ENCODE data around the gene CYP26C1. TPM values are rescaled to one million over a fixed set of nuclear protein-coding genes. Genes with fewer than 3 reads are reported as not detected.

Gene CYP26C1
- total and polyA plus RNA-seq, 9 of the 15 experiments (the other 6 are each of a cell fraction or from before 2014, with no cell fraction given) = 0.07 to 0.09 (median 0.07) TPM; not detected in 6

- Histone ChIP-seq H3K79me2 (ENCODE audit: control insufficient read depth, insufficient read depth, low read length) (no peaks in the 10 kb centered on the region), H4K20me1 (replicated peaks; ENCODE audit: control insufficient read depth, insufficient read depth, low read length) (no peaks in the 10 kb centered on the region), H3K27me3 (ENCODE audit: control insufficient read depth in 2 of 2, insufficient read depth in 2 of 2, low read length in 2 of 2) (no peaks in the 10 kb centered on the region), H2AFZ (ENCODE audit: low read depth, low read length) (no peak overlapping the region), H3K9me1 (ENCODE audit: control insufficient read depth, insufficient read depth, low read length) (no peaks in the 10 kb centered on the region), H3K4me1 (replicated peaks in 1 of 2; ENCODE audit: control insufficient read depth in 2 of 2, insufficient read depth in 2 of 2, low read length in 2 of 2) (peaks cover 25 to 55% of the 10 kb centered on the region in 2 experiments; a peak in 4 of 5 replicates), H3K4me2 (ENCODE audit: insufficient read depth, low read length) (no peak overlapping the region), H3K9ac (ENCODE audit: insufficient read depth in 1 of 2, low read depth in 2 of 2, low read length in 2 of 2) (no peak overlapping the region; a peak in 1 of 4 replicates), H3K27ac (ENCODE audit: extremely low read depth, low read depth, low read length) (no peak overlapping the region), H3K9me3 (replicated peaks; ENCODE audit: control insufficient read depth, insufficient read depth, low read depth, low read length) (no peaks in the 10 kb centered on the region), H3K36me3 (ENCODE audit: control insufficient read depth, insufficient read depth, low read length) (0 out of 3 replicates have a peak, but pooled peaks cover 3% of the 10 kb centered on the region), H3K4me3 (no peak overlapping the region)
- TF ChIP-seq CEBPB (tag; IDR thresholded peaks at IDR 0.05) (no peak), KAT7 (CRISPR knock-in tag; IDR thresholded peaks at IDR 0.05; ENCODE audit: borderline replicate concordance) (no peak), CGGBP1 (CRISPR knock-in tag; IDR thresholded peaks at IDR 0.05) (no peak), USF2 (CRISPR knock-in tag; IDR thresholded peaks at IDR 0.05) (no peak), KDM2B (CRISPR knock-in tag; IDR thresholded peaks at IDR 0.05) (no peak), ZSCAN32 (CRISPR knock-in tag; IDR thresholded peaks at IDR 0.05) (no peak), POLR2G (IDR thresholded peaks at IDR 0.05; ENCODE audit: low read depth, low read length) (no peak), ZBTB1 (CRISPR knock-in tag; IDR thresholded peaks at IDR 0.05; ENCODE audit: borderline replicate concordance, low read depth) (no peak), ZBTB12 (CRISPR knock-in tag; IDR thresholded peaks at IDR 0.05) (no peak), PPARD (CRISPR knock-in tag; IDR thresholded peaks at IDR 0.05) (no peak), CREB3 (tag; conservative IDR thresholded peaks at IDR 0.05; ENCODE audit: low read depth) (no peak), YY1 (IDR thresholded peaks at IDR 0.05; ENCODE audit: borderline replicate concordance in 1 of 3, control insufficient read depth in 1 of 3, extremely low read depth in 1 of 3, insufficient read depth in 3 of 3, insufficient read length in 1 of 3, insufficient replicate concordance in 2 of 3, low read depth in 1 of 3, low read length in 2 of 3) (no peak), SMARCE1 (IDR thresholded peaks at IDR 0.05) (no peak)
- POLR2A ChIA-PET = no interaction called here
- DNase-seq (ENCODE audit: extremely low read depth in 1 of 4, low spot score in 3 of 4) (no peak), ATAC-seq (no peak), FAIRE-seq (no peak)
- 90% methylated on average over 8 of the region's 10 CpGs for WGBS (ENCODE audit: insufficient coverage, low coverage, missing lambda C conversion rate)
- BruUV-seq (replicated peaks) = no TSS peak
- in situ Hi-C loops (cut with MboI) (no loop called here), intact Hi-C loops (cut with micrococcal nuclease) (no loop called here)
- CTCF ChIA-PET (ENCODE audit: low intra/inter-chr PET ratio) = no interaction called here
Measured at GRCh38 chr10:93069245-93069561, 8.6 kb downstream of the CYP26C1 start.

Data from K562 (cell line).